GM19099 (cell line): Measurements from ENCODE around the gene RAB37.

Experiments
- POLR2A ChIP-seq: IDR thresholded peaks from 3 replicates; pipeline ENCODE4 v1.6.1; 2011; ENCODE audit warnings: low read depth; ENCODE audit not compliant: insufficient read length; ENCODE audit errors: extremely low read depth

Gene RAB37

DNA sequence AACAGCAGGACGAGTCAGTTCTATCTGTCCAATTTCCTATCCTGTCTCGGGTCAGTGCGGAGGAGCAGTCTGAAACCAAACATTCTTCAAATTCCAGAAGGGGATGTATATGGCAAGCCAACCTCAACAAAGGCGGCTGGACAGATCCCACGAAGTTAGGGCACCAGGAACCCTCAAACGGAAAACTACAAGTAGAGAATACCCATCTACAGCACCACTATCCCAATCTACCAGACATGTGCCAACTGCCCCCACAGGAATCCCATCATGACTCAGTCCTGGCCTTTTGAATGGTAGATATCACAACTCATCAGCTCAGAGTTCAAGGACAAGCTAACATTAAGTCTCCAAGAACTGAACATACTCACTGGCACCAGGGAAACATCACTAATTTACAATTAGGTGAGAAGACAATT lies 36.8 kb downstream of the RAB37 start:
- no peak for TF ChIP-seq POLR2A

DNA sequence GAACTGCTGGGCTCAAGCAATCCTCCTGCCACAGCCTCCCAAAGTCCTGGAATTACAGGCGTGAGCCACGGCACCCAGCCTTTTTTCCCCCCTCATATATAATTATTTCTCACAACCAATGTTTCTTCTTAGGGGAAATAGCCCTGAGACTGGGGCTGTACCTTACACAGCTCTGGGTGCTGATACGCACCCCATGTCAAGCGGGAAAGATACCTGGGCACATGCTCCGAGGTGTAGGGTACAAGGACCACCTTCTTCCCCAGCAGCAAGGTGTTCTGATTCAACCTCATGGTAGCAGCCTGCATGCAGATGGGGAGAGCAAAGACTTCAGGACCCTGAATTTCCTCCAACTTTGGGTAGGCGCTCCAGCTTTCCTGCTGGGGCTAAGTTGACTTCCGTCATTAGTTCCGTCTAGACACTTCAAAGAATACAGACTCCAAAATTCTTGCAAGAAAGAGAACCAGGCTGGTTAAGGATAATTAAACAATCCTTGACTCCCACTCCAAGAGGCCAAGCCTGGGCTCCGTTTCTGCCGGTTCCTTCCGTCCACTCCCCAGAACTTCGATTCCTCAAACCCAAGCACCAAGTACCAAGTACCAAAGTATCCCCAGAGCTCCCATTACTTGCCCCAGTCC lies 38.5 kb downstream of the RAB37 start:
- TF ChIP-seq POLR2A, result no peak

DNA sequence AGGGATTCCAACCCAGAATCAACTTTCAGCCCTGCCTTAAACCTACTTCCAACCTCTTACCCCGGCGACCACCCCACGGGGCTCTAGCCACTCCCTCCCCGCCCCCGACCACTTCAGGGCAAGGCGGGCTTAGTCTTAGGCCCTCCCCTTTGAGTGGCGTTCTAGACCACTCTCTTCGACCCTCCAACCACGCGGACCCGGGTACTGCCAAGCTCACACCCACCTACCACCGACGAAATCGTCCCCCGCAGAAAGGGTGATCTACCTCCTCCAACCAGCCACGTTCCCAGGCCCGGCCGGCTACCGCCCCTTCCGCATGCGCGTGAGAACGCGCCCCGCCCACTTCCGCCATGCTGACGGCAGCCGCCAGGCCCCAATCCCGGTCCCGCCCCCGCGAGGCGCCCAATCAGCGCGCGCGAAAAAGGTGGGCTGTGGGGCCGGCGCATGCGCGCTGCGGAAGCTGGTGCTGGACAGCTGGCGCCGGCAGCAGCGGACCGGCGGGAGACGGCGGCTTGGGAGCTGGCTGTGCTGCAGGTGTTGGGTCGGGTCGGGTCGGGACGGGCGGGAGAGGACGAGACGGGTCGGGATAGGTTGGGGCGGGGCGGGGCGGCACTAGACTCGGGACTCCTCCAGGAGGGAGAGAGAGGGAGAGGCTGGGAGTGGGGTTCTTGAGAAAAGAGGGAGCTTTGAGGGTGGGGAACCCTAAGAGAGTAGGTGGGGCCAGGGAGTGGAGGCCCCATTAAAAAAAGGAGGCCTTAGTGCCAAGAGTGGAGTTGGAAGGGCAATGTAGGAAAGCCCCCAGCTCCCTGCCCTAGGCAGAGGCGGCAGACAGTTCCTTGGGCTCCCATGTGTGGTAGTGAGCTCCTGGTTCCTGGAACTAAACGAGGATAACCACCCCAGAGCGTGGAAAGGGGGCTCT lies 39.2 kb downstream of the RAB37 start, which contains the start of gene NAT9:
NAT9 (minus strand) TSS at position 302 of the 919 bp plus-strand sequence. CDS start 647 bp downstream, outside the sequence.
- peak; percentile 87 for TF ChIP-seq POLR2A

DNA sequence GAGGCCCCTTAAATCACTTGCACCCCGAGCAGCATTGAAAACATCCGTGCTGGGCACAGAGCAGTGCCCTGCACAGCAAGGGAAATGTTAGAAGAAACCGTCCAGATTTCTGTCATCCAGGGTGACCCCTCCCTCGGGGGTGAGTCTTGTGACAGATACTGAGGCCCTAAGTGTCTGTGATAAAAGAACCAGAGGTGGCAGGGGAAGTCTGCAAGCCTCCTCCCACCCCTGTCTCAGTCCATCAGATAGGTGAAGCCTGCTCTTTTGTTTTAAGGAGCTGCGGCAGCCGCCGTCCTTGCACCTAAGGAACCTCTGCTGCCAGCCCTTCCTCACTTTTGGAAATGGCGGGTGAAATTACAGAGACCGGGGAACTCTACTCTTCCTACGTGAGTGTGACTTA lies 39.9 kb downstream of the RAB37 start:
- TF ChIP-seq POLR2A, result no peak

DNA sequence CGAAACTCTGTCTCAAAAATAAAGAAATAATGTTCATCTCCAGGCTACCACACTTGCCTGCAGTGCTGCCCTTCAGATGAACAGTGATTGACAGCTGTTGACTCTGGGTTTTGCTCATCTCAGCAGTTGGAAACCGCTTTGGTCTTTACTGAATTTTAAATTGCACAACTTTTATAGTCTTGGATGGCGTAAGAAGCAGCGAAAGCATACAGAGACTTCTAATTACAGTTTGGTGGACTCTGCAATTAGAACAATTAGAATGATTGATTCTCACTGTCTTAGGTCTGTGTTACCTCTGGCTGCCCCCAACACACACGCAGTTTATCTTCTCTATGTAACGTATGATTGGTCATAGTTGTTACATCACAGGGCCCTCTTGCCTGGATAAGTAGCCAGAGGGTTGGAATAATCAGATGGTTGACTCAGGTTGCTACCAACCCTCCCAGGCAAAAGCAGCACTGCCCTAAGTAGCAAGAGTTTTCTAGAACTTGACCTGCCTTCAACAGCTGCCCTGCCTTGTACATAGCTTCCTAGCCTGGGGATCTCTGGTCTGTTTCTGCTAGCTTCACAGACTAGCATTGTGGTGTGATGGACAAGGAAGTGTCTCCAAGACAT lies 41.0 kb downstream of the RAB37 start:
- TF ChIP-seq POLR2A, result no peak

DNA sequence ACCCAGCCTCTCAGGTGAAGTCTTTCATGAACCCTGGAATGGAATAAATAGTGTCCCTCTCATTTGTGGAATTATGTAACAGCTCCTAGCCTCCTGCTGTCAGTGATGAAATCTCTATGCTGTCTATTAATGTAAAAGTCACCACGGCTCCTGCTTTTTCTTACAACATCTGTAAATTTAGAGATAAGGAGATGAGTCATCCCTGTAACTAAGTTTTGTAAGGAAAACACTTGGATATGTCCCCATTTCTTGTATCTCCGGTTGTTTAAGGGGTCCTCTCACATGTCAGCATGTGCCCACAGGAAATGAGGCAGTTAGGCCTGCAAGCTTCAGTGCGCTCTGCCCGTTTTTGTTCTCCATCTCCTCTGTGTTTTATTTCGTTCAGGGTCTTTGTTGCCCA lies 41.9 kb downstream of the RAB37 start:
- TF ChIP-seq POLR2A, result no peak

DNA sequence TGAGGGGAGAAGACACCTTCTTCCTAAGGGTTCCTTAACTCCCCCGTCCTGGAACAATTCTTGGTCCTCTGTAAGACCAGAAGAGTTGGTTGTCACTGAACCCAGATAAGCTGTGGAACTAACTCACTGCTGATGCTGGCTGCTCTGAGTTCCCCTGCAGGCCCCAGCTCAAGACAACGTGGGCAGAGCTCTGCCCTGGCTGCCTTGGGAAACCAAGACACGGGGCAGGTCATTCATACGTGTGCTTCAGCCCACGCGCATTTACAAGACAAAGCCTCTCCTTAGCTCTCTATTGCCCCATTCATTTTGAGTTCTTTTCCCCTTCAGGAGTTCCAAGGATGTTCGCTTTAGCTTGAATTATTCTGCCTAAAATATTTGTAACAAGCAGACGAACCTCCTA lies 42.4 kb downstream of the RAB37 start:
- TF ChIP-seq POLR2A, result no peak

DNA sequence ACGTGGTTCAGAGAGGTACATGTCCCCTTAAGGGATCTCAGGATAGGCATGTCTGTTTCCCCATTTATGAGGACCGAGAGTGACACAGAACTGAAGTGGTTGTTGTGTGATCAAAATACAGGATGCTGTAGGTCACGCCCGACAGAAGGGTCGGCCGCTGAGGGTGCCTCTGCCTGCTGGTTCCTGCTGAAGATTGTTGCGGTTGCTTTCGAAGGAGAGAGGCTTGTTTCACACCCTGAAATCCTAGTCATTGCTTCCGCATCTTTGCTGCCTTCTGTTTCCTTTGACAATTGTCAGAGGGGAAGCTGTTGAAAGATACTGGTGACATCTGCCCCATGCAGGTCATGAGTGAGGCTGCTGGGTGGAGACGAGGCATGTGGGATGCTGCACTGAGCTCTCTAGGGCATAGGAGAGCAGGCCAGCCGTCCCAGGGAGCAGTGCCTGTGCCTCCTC lies 42.9 kb downstream of the RAB37 start:
- TF ChIP-seq POLR2A, result no peak

DNA sequence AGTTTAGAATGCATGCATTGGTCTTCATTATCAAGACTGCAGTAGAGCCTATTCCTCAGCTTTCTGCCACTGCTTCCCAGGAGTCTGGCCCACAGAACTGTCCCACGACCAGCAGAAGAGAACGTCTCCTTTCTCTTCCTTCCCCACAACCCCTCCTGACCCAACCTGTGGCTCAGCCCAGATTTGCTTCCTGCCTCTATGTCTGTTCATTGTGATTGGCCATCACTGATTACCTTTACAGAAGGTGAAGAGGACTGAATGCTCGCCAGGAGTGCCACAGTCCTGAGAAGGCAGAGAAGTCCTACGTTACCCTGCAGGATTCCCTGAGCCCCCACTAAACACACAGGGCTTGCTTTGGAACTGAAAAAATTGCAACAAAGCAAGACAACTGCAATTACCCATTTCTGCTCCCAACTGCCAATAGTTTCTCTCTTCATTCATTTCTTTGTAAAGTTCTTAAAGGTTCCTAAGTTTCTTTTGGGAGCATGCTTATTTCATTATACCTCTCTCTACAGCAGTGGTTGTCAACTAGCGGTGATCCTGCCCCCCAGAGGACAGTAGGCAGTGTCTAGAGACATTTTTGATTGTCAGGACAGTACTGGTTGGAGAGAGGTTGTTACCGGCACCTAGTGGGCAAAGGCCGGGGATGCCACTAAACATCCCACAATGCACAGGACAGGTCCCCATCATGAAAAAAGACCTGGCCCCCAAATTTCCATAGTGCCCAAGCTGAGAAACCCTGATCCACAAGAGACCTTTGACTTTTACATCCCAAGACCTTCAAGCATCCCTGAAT lies 43.6 kb downstream of the RAB37 start:
- TF ChIP-seq POLR2A, result no peak

DNA sequence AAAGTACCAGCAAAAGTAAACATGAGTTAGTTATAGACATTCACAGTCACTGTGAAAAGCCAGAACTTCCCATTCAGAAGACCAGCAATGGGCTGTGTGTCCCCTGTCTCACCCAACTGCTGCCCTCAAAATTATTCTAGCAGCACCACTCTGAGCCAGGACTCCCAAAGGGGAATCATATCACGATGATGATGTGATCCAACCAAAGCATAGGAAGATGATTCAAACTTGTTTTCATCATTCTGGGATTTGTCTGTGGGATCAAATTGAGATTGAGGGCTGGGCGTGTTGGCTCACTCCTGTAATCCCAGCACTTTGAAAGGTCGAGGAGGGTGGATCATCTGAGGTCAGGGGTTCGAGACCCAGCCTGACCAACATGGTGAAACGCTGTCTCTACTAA lies 45.5 kb downstream of the RAB37 start:
- no peak for TF ChIP-seq POLR2A

DNA sequence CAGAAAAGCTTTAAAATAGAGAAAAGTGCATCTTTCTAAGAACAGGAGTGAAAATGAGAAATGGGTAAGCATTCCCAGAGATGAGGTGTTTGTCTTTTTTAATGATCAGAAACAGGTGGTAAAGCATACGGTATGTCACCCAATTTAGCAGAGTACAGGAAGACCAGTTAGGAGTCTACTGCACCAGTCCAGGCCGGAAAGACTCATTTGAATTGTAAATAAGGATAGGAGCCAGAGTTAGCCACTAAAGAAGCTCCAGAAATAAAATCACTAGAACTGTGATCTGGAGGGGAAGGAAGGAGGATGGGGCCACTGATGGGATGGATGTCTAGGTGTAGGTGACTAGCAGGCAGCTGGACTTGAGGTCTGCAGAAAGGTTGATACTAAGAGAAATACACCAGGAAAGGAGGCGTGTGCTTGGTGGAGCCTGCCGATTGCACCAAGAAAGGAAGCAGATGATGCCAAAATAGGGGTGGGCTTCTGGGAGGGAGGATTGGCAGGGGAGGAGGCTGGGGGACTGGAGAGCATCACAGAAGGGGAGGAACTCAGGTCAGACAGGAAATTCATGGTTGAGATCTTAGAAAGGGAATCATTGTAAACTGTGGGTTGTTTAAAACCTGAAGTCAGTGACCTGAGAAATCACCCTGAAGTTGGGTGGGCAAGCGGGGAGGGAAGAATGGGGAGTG lies 47.2 kb downstream of the RAB37 start:
- no peak for TF ChIP-seq POLR2A

DNA sequence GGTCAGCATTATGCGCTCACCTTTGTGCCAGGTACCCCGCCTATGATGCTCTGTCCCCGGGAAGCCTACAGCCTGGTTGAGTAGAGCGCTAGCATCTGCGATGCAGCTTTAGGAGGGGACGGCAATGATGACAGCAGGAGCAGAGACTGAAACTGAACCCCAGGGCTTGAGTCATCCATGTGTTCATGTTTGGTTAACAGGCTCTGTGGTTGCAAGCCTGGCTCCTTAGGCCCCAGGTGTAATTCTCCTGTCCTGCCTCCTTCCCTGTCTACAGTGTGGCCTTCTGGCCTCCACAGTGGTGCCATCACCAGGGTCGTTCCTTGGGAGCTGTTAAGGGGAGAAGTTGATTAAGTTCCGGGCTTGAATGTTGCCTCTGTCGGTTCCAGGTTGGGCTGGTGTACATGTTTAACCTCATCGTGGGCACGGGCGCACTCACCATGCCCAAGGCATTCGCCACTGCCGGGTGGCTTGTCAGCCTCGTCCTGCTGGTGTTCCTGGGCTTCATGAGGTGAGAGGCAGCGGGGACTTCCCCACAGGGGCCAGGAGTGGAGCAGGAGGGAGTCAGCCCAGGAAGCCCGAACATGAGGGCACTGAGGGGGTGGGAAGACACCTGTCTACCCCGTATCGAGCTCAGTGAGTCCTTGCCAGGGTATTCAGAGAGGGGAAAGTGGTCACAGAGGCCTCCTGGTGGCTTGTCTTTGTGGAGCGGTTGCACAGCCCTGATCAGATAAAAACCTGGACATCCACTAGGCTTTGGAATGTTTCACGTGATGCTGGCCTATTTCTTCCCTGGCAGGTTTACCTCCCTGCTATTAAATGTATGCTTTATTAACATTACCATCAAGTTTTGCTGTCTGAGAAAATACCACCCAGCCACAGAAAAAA lies 48.3 kb downstream of the RAB37 start:
- no peak for TF ChIP-seq POLR2A

DNA sequence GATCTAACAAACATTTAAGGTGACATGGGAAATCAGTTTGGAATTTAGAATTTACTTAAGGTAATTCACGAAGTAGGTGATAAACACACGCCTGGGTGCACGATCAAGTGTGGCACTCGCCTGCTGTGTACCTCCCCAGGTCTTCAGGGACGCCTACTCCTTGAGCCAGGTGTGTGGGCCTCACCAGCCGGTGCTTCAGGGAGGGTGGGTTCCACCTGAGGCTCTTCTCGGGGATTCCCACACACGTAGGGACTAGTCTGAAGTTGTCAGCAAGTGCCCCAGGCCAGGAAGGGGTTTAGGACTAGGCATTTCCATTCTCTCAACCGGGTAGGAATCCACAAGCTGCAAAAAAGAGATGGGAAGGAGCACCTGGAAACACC lies 48.9 kb downstream of the RAB37 start:
- no peak for TF ChIP-seq POLR2A

DNA sequence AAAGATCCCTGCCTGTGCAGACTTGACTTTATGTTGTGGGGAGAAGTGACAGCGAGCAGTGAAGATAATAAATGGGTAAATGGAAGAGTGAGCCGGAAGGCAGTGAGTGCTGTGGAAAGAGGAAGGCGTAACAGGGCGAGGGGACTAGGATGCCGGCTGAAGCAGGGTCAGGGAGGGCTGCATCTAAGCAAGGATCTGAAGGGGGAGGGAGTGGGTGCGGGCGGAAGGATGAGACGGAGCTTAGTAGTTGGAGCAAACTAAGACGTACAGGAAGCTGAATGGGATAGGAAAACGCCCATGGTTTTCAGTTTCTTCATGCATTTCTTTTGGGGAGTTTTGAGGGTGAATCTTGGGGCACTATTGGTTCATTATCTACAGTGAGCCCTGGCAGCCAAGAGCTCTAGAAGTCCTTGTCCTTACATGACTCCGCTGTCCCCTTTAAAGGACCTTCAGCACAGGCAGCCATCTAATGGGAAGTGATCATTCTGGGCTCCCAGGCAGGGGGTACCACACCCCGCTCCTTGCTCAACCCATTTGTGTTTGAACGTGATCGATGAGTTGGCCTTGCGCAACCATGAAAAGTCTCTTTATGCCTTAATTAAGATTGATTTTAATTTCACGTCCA lies 49.5 kb downstream of the RAB37 start:
- TF ChIP-seq POLR2A, result no peak
